ENCODE measurements around the gene PITRM1.

The PITRM1 gene

DNA sequence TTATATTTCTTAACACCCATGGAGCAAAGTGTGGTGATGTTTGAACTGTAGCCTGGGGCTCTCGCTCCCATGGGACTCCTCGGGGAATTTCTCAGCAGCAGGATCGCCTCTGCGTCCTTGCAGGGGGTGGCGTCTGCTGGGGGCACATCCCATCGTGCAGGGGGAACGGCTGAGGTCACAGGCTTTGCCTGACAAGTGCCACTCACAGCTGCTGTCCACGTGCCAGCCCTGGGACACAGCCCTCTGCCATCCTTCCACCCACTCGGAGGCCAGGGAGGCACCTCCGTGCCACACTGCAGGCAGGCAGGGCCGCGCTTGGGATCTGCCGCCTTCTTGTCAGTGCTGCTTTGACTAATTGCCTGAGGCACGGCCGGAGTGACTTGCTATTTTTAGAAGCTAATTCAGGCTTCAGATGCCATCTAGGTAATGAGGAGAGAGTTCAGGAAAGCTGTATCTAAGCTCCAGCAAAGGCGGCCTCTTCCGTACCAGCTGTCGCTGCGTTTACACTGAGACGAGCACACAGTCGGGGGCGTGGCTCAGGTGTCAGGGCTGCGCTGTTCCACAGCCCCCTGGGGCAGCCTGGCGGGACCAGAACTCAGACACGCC is 45.7 kb downstream of the PITRM1 start:
- TF ChIP-seq, protein P1, sequence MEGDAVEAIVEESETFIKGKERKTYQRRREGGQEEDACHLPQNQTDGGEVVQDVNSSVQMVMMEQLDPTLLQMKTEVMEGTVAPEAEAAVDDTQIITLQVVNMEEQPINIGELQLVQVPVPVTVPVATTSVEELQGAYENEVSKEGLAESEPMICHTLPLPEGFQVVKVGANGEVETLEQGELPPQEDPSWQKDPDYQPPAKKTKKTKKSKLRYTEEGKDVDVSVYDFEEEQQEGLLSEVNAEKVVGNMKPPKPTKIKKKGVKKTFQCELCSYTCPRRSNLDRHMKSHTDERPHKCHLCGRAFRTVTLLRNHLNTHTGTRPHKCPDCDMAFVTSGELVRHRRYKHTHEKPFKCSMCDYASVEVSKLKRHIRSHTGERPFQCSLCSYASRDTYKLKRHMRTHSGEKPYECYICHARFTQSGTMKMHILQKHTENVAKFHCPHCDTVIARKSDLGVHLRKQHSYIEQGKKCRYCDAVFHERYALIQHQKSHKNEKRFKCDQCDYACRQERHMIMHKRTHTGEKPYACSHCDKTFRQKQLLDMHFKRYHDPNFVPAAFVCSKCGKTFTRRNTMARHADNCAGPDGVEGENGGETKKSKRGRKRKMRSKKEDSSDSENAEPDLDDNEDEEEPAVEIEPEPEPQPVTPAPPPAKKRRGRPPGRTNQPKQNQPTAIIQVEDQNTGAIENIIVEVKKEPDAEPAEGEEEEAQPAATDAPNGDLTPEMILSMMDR (IDR thresholded peaks at IDR 0.05; ENCODE audit: control extremely low read depth, extremely low read depth, low read depth, missing control alignments), result no peak
- ChIA-PET CTCF (no interaction called here), POLR2A (no interaction called here)
- DNase-seq (ENCODE audit: extremely low spot score), result no peak

DNA sequence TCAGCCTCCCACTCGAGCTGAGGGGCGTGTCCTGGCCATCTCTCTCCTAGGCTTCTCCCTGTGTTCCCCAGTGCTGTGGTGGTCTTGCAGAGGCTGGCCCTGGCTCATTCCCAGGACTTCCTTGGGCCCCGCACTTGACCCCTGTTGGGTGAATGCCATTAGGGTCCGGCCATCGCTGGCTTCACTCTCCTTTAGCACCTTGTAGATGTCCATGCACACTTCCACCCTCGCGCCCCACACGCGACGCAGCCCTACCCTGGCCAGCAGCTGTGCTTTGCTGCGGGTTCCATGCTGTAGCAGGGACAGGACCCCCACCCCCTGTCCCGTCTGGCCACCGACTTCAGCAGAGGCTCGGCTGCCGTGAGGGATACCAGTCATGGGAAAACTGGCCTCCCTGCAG is 46.3 kb downstream of the PITRM1 start:
- no peak for DNase-seq (ENCODE audit: extremely low spot score)
- CTCF ChIA-PET, result no interaction called here
- POLR2A ChIA-PET, result no interaction called here
- TF ChIP-seq, protein P1 (IDR thresholded peaks at IDR 0.05; ENCODE audit: control extremely low read depth, extremely low read depth, low read depth, missing control alignments), result no peak

DNA sequence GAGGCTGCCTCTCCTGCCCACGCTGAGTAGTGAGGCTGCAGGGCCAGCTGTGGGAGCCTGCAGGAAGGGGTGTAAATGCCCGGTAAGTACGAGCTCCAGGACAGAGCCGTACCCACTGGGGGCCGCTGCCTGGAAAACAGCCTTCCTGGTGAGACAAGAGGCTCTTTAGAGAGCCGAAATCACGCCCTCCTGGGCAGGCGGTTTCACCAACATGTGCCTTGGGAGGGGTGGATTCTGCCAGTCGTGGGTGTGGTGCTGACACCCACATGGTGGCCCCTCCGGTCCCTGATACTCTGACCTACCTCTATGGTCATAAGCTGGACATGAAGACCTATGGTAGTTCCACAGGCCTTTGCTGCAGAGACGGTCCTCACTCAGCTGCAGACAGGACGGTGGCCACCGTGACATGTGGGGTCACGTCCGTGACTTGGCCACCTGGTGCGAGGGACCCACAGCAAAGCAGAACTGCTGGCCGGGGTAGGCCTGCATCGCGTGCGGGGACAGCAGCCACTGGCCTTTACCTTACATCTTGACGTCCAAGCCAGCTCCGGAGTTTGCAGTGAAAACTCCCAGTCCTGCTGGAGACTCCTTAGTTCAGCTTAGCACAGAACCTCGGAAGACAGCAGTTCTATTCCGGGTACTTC is 46.9 kb downstream of the PITRM1 start:
- CTCF ChIA-PET, result interaction anchor here (1.1 kb wide), 1 partner anchor 9 kb away, joined by 3 read pairs; no protein-coding TSS in a partner anchor
- no peak for DNase-seq (ENCODE audit: extremely low spot score)
- POLR2A ChIA-PET, result interaction anchor here (1.0 kb wide), 1 partner anchor 11 kb away, joined by 3 read pairs; no protein-coding TSS in a partner anchor
- TF ChIP-seq, protein P1 (IDR thresholded peaks at IDR 0.05; ENCODE audit: control extremely low read depth, extremely low read depth, low read depth, missing control alignments), result no peak

DNA sequence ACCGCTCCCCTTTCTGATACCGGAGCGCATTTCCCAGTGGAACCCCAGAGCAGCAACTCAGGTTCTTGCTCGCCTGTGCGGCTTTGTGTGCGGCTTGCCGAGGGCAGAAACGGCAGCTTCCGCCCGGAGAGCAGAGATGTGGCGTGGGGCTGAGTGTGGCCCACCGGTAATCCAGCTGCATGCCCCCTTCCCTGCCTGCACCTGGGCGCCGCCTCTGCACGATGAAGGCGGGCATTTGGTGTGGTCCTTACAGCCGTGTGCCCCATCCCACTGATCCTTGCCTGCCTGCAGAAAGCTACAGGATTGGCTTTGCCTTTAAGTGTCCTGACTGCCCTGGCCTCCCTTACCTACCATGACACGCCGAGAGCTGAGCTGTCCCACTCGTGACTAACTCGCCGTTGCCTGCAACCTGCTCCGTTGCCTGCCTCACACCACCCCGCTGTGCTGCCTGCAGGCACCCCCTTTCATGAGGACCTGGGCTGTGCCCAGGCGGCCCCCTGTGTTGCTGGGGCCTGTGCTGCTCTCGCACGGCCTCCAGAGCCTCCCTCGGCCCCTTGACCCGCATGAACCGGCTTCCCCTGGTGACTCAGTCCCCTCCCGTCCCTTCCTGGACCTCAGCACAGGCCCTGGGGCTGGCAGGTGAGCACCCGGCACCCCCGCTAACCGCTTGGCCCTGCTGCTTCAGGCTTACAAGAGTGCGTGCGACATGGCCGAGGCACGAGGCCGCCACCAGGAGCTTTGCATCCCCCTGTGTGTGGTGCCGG is 48.0 kb downstream of the PITRM1 start:
- POLR2A ChIA-PET, result interaction anchor here (1.0 kb wide), 1 partner anchor 13 kb away, joined by 3 read pairs; no protein-coding TSS in a partner anchor
- TF ChIP-seq, protein P1 (IDR thresholded peaks at IDR 0.05; ENCODE audit: control extremely low read depth, extremely low read depth, low read depth, missing control alignments), result no peak
- CTCF ChIA-PET, result interaction anchor here (1.1 kb wide), 1 partner anchor 8 kb away, joined by 3 read pairs; no protein-coding TSS in a partner anchor
- DNase-seq (ENCODE audit: extremely low spot score), result no peak

DNA sequence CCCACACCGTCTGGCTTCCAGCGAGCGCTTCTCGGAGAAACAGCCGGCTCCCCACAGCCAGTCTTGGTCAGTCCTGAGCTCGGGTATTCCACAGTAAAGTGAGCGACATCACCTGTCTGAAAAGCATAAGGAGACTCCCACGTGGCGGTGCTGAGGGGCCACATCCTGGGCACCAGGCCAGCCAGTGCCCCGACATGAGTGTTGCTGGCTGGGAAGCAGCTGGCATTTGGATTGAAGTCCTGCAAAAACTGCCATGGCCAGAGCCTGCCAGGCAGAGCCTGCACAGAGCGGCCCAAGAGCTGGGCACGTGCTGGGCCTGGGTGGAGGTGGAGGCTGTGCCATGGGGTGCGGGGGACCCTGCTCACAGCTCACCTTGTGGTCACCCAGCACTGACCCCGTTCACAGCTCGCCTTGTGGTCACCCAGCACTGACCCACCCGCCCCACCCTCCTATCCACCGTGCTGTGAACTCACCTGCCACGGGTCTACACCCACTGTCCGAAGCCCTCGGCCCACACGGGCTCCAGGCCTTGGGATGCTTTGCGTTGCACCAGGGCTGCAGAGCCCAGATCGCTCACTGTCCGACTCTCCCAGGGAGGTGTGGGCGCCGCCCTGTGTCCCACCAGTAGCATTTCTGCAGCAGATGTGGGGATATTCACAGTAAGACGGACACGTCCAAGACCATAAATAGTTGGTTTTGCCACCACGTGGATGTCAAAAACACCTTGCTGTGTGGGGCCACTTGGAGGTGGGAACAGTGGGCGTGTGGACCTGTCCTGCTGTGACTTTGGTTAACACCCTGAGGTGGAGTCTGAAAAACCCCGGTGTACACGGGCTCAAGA is 48.8 kb downstream of the PITRM1 start:
- DNase-seq (ENCODE audit: extremely low spot score), result no peak
- ChIA-PET POLR2A (interaction anchor here (1.4 kb wide), 1 partner anchor 11 kb away, joined by 3 read pairs; no protein-coding TSS in a partner anchor), CTCF (interaction anchor here (1.3 kb wide), 1 partner anchor 11 kb away, joined by 3 read pairs; no protein-coding TSS in a partner anchor)
- TF ChIP-seq, protein P1 (IDR thresholded peaks at IDR 0.05; ENCODE audit: control extremely low read depth, extremely low read depth, low read depth, missing control alignments), result no peak

Measured in GM10248 (cell line).